H1 (cell line): ENCODE results near the gene DCDC2B.

ENCODE experiments used
- BRCA1 ChIP-seq: IDR thresholded peaks from 2 replicates; pipeline ENCODE4 v1.6.1; 2012; ENCODE audit warnings: low read depth, low read length, improper control_type of control experiment
- CEBPB ChIP-seq: IDR thresholded peaks from 2 replicates; pipeline ENCODE4 v1.6.1; 2012; ENCODE audit warnings: low read depth, low read length
- EGR1 ChIP-seq: IDR thresholded peaks from 2 replicates; pipeline ENCODE4 v1.6.1; 2011; ENCODE audit warnings: low read depth, low read length, borderline replicate concordance
- EP300 ChIP-seq, 2 experiments: IDR thresholded peaks; 1 replicate in 1 of 2; 2 replicates in 1 of 2; pipeline ENCODE4 v1.6.1; 2011 to 2012; ENCODE audit warnings: low read depth in 2 of 2, low read length in 2 of 2, mild to moderate bottlenecking in 2 of 2, borderline replicate concordance in 1 of 2, inconsistent platforms in 1 of 2, moderate library complexity in 1 of 2
- GTF2F1 ChIP-seq: IDR thresholded peaks from 2 replicates; pipeline ENCODE4 v1.6.1; 2012; ENCODE audit warnings: low read depth, low read length, improper control_type of control experiment, borderline replicate concordance
- PHF8 ChIP-seq: fragments of 200-600 bp; sonication (generic); conservative IDR thresholded peaks from 2 replicates; pipeline ENCODE4 v1.7.1; 2012; ENCODE audit warnings: low read depth, mild to moderate bottlenecking, inconsistent platforms, low read length, moderate library complexity
- POLR2A ChIP-seq, 2 experiments: IDR thresholded peaks; 1 replicate in 1 of 2; 2 replicates in 1 of 2; pipeline ENCODE4 v1.6.1; 2011; ENCODE audit warnings: low read depth in 2 of 2, low read length in 2 of 2, mild to moderate bottlenecking in 2 of 2; ENCODE audit errors: control extremely low read depth in 1 of 2
- RAD21 ChIP-seq, 2 experiments: IDR thresholded peaks in 1 of 2; conservative IDR thresholded peaks in 1 of 2; 2 replicates each; pipeline ENCODE4 v1.6.1; 2011; ENCODE audit warnings: low read depth in 2 of 2, low read length in 2 of 2, improper control_type of control experiment in 1 of 2, inconsistent platforms in 1 of 2, mild to moderate bottlenecking in 1 of 2, moderate library complexity in 1 of 2
- RXRA ChIP-seq: IDR thresholded peaks from 2 replicates; pipeline ENCODE4 v1.6.1; 2011; ENCODE audit warnings: low read depth, mild to moderate bottlenecking, low read length, moderate library complexity; ENCODE audit not compliant: insufficient read depth
- ZNF274 ChIP-seq: IDR thresholded peaks from 2 replicates; pipeline ENCODE4 v1.7.0; 2012; ENCODE audit warnings: low read length, borderline replicate concordance; ENCODE audit errors: extremely low read depth
- TF ChIP-seq, protein P1 (sequence below), 3 experiments: IDR thresholded peaks; 1 replicate in 2 of 3; 2 replicates in 1 of 3; pipeline versions ENCODE4 v1.5.1 to v1.6.1; 2011; ENCODE audit warnings: low read length in 3 of 3, mild to moderate bottlenecking in 3 of 3, inconsistent platforms in 2 of 3, low read depth in 1 of 3, moderate library complexity in 1 of 3; ENCODE audit not compliant: insufficient read depth in 1 of 3; ENCODE audit errors: control extremely low read depth in 1 of 3
- TF ChIP-seq, protein P2 (sequence below): IDR thresholded peaks from 2 replicates; pipeline ENCODE4 v1.6.1; 2012; ENCODE audit warnings: low read length, inconsistent platforms

DNA sequence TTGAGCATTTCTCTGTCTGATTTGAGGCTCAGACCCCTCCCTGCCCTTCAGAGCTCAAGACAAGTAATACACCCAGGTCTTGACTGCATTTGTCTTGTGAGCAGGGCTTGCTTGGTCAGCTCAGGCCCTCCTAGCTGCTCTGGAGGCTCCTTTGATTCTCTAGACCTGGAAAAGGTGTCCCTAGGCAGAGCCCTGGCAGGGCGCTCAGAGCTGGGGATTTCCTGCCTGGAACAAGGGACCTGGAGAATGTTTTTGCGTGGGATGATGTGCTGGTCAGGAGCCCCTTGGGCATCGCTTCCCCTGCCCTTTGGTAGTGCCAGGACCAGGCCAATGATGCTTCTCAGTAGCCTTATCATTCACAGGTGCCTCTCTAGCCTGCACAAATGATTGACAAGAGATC lies 13.4 kb upstream of the DCDC2B start:
- TF ChIP-seq ZNF274 = no peak
- TF ChIP-seq GTF2F1 = no peak
- TF ChIP-seq RAD21 (IDR thresholded peaks at IDR 0.05 in 1 of 2, conservative IDR thresholded peaks at IDR 0.05 in 1 of 2; ENCODE audit: low read depth in 2 of 2, low read length in 2 of 2) = no peak
- TF ChIP-seq, protein P1, sequence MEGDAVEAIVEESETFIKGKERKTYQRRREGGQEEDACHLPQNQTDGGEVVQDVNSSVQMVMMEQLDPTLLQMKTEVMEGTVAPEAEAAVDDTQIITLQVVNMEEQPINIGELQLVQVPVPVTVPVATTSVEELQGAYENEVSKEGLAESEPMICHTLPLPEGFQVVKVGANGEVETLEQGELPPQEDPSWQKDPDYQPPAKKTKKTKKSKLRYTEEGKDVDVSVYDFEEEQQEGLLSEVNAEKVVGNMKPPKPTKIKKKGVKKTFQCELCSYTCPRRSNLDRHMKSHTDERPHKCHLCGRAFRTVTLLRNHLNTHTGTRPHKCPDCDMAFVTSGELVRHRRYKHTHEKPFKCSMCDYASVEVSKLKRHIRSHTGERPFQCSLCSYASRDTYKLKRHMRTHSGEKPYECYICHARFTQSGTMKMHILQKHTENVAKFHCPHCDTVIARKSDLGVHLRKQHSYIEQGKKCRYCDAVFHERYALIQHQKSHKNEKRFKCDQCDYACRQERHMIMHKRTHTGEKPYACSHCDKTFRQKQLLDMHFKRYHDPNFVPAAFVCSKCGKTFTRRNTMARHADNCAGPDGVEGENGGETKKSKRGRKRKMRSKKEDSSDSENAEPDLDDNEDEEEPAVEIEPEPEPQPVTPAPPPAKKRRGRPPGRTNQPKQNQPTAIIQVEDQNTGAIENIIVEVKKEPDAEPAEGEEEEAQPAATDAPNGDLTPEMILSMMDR (IDR thresholded peaks at IDR 0.05; ENCODE audit: control extremely low read depth in 1 of 3, insufficient read depth in 1 of 3, low read depth in 1 of 3, low read length in 3 of 3) = no peak
- TF ChIP-seq BRCA1 = no peak
- no peak for TF ChIP-seq CEBPB
- no peak for TF ChIP-seq POLR2A (IDR thresholded peaks at IDR 0.05; ENCODE audit: control extremely low read depth in 1 of 2, low read depth in 2 of 2, low read length in 2 of 2)
- no peak for TF ChIP-seq EP300 (IDR thresholded peaks at IDR 0.05; ENCODE audit: borderline replicate concordance in 1 of 2, low read depth in 2 of 2, low read length in 2 of 2)
- TF ChIP-seq, protein P2, sequence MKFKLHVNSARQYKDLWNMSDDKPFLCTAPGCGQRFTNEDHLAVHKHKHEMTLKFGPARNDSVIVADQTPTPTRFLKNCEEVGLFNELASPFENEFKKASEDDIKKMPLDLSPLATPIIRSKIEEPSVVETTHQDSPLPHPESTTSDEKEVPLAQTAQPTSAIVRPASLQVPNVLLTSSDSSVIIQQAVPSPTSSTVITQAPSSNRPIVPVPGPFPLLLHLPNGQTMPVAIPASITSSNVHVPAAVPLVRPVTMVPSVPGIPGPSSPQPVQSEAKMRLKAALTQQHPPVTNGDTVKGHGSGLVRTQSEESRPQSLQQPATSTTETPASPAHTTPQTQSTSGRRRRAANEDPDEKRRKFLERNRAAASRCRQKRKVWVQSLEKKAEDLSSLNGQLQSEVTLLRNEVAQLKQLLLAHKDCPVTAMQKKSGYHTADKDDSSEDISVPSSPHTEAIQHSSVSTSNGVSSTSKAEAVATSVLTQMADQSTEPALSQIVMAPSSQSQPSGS = no peak
- TF ChIP-seq EGR1 = no peak
- no peak for TF ChIP-seq RXRA
- no peak for TF ChIP-seq PHF8
